Activated T-cell treated with anti-CD3 and anti-CD28 coated beads, Interleukin-2, amount 50 U/mL, for 72 hours (primary cell): ENCODE measurements around the gene PKN3. TPM values are rescaled to one million over a fixed set of nuclear protein-coding genes. Genes with fewer than 3 reads are reported as not detected.
"Not testable (repeated sequence)": the region's sequence is repeated elsewhere in the genome, so short reads cannot be mapped to it uniquely, and the experiment has no call there.

Source experiments
- ATAC-seq, 2 donors: fragments of 150-1000 bp; cut with Tn5 transposase; replicated peaks in 1 of 2; 2 replicates each; pipeline ENCODE4 v1.10.0; 2021; ENCODE audit warnings: moderate library complexity in 2 of 2, mild to moderate bottlenecking in 1 of 2
- DNase-seq, 2 donors: peaks; one replicate each; pipeline ENCODE4 v3.0.0; 2021 to 2022; ENCODE audit warnings: mixed read lengths in 1 of 2
- H3K27ac Mint-ChIP-seq: one replicate; pipeline ENCODE4 v1.8.0; 2022; ENCODE audit warnings: mild to moderate bottlenecking, moderate library complexity, mixed read lengths
- H3K27me3 Mint-ChIP-seq: one replicate; pipeline ENCODE4 v1.8.0; 2022; ENCODE audit warnings: low read depth, mixed read lengths
- H3K36me3 Mint-ChIP-seq, 2 donors: one replicate each; pipeline ENCODE4 v1.8.0; 2022; ENCODE audit warnings: mixed read lengths in 2 of 2, mild to moderate bottlenecking in 1 of 2; ENCODE audit not compliant: insufficient read depth in 2 of 2
- H3K4me1 Mint-ChIP-seq: one replicate; pipeline ENCODE4 v1.8.0; 2022; ENCODE audit warnings: low read depth, mixed read lengths
- H3K4me3 Mint-ChIP-seq, 2 donors: one replicate each; pipeline ENCODE4 v1.8.0; 2022; ENCODE audit warnings: mild to moderate bottlenecking in 2 of 2, mixed read lengths in 2 of 2, moderate library complexity in 2 of 2
- H3K9me3 Mint-ChIP-seq, 2 donors: one replicate each; pipeline ENCODE4 v1.8.0; 2022; ENCODE audit warnings: mixed read lengths in 2 of 2
- total RNA-seq, 2 donors: library from RNA; stranded (reverse); gene quantifications; one replicate each; pipeline ENCODE4 v1.2.3, GENCODE V29; 2022

Gene PKN3
- total RNA-seq, 2 donors from 2014 or later = 11.6 to 22.9 TPM

DNA sequence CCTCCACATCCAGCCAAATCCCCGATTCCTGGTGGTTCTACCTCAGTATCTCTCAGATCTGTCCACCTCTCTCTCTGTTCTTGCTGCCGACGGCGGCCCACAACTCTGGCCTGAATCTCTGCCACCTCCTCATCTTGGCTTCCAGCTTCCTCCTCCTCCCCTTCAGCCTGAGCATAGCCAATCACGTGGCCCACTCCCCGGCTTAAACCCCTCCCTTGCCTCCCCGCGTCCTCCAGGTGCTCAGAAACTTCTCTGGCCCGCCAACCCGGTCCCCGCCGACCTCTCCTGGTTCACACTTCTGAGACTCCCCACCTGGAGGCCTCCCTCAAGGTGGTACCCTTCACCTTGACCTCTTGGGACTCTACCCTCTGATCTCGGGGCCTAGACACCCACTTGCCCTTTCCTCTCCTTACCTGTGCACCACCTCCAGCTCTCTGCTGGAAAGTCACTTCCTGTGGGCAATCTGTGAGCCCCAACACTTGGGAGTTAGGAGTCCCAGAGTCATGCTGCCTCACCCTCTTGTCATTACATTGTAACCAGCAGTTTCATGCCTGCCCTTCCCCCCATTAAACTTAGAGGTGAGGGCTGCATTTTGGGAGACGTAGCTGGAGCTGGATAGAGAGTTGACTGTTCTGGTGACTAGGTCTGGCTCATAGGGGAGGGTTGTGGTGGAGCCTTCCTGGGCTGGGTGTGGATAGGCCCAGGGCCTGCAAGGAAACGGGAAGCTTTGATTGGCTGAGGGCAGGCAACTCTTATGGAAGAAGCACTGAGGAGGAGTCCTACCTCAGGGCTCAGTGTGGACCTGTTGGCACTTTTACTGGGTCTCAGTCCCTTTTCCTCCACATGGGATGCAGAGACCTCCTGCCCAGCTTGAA is 17.7 kb upstream of the PKN3 start:
- peaks cover 5 to 8% of the 10 kb centered on the region in 2 donors for H3K36me3 Mint-ChIP-seq
- H3K27ac Mint-ChIP-seq = peak overlapping the region; percentile 62
- DNase-seq = peak; percentile 84 to 88
- H3K9me3 Mint-ChIP-seq = no peaks in the 10 kb centered on the region
- peak overlapping the region; percentile 85 to 97 for H3K4me3 Mint-ChIP-seq
- peaks cover 52% of the 10 kb centered on the region for H3K4me1 Mint-ChIP-seq
- peak; percentile 60 to 64 for ATAC-seq
- no peaks in the 10 kb centered on the region for H3K27me3 Mint-ChIP-seq

DNA sequence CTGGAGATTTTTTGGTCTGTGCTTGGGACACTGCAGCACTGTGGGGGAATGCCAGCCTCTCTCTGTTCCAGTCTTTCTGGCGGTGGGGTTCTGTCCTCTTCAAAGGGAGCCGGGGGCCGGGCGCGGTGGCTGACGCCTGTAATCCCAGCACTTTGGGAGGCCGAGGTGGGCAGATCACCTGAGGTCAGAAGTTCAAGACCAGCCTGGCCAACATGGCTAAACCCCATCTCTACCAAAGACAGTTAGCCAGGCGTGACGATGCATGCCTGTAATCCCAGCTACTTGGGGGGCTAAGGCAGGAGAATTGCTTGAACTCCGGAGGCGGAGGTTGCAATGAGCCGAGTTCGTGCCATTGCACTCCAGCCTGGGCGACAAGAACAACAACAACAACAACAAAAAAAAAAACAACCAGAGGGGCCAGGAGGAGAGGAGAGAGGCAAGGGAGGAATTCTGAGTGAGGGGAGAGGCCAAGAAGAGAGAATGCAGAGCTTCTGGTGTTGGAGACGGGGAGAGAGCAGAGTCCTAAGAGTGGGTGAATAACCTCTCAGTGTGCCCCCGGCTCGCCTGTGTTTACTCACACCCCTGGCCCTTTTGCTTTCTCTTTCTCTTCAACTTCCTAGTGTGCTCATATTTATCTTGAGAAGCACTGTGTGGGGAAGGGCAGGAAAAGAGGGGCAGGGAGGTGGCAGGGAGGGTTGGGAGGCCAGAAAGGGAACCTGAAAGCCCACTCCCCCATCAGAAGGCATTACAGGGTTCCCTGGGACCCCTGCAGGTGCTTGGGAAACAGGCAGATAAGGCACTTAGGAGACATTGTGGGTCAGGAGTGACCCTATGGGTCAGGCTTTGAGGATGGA is 16.4 kb upstream of the PKN3 start:
- no peaks in the 10 kb centered on the region for H3K9me3 Mint-ChIP-seq
- peak overlapping the region; percentile 85 to 97 for H3K4me3 Mint-ChIP-seq
- peaks cover 10 to 13% of the 10 kb centered on the region in 2 donors for H3K36me3 Mint-ChIP-seq
- peaks cover 52% of the 10 kb centered on the region for H3K4me1 Mint-ChIP-seq
- ATAC-seq = peak in 1 of 2 donors; percentile 32
- H3K27me3 Mint-ChIP-seq = no peaks in the 10 kb centered on the region
- peak; percentile 55 to 56 for DNase-seq
- H3K27ac Mint-ChIP-seq = peak overlapping the region; percentile 62

DNA sequence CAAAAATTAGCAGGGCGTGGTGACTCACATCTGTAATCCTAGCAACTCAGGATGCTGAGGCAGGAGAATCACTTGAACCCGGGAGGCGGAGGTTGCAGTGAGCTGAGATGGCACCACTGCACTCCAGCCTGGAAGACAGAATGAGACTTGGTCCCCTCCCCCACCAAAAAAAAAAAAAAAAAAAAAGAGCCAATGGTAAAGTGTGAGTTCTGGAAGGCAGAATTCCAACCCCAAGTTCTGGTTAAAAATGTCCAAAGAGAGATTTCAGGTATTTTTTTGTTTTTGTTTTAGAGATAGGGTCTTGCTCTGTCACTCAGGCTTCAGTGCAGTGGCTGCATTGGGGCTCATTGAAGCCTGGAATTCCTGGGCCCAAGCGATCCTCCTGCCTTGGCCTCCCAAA is 14.8 kb upstream of the PKN3 start:
- Mint-ChIP-seq H3K27ac (peak overlapping the region; percentile 36), H3K4me3 (peak overlapping the region; percentile 55 to 97), H3K9me3 (no peaks in the 10 kb centered on the region), H3K27me3 (no peaks in the 10 kb centered on the region), H3K4me1 (peaks cover 68% of the 10 kb centered on the region), H3K36me3 (peaks cover 16 to 24% of the 10 kb centered on the region in 2 donors)
- DNase-seq (no peak), ATAC-seq (no peak)

DNA sequence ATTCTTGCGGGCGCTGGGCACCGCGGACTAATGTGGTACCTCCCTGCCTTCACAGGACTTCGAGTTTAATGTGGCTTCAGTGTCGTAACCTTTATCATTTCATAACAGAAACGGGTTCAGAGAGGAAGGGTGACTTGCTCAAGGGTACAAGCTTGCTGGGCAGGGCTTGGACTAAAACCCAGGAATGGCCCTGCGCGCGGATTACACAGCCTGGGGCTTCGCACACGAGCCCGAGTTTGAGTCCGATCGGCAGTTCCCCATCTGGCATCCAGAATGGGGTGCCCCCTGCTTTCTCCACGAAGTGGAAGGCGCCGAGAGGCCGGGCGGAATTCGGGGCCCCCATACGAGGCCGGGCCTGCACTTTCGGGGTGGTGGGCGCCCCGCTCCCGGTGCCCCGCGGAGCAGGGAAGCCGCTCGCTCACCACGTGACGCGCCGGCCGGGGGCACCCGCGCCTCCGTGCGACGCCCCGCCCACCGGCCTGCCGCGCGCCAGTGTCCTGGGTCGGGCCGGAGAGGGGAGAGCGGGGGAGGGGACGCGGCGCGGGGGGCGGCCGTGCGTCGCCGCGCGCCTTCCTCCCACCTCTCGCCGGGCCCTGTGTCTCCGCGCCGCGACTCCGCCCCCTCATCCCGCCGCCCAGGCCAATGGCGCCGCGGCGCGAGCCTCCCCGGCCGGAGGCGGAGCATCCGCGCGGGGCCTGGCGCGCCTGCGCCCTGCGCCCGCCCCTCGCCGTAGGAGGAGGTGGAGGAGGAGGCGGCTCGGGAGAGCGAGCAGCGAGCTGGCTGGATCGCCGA is 13.6 kb upstream of the PKN3 start, which contains the start of gene SET:
TSS of gene SET (plus strand) at position 722 of the 792 bp plus-strand sequence. CDS start 361 bp downstream, outside the sequence.
- Mint-ChIP-seq H3K27me3 (no peaks in the 10 kb centered on the region), H3K4me3 (peak within 1 kb of the TSS; percentile 93 to 100), H3K36me3 (peaks cover 21 to 29% of the 10 kb centered on the region in 2 donors), H3K4me1 (peaks cover 65% of the 10 kb centered on the region), H3K27ac (peak within 1 kb of the TSS; percentile 96), H3K9me3 (no peaks in the 10 kb centered on the region)
- ATAC-seq (peak; percentile 74 to 78), DNase-seq (peak; percentile 96 to 97)

DNA sequence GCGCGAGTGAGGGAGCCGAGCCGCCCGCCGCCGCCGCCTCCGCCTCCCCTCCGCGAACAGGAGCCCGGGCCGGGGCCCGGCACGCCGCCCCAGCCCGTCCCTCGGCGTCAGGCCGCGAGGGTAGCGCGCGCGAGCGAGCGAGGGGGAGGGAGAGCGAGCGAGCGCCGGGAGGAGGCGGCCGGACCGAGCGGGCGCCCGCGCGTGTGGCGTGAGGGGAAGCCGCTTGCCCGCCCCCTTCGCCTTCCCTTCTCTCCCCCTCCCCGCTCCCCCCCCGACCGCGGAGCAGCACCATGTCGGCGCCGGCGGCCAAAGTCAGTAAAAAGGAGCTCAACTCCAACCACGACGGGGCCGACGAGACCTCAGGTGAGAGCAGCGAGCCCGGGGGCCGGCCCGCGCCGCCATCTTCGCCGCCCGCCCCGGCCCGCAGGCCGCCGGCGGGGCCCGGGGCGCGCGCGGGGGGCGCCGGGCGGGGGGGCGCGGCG is 13.0 kb upstream of the PKN3 start:
- peaks cover 20 to 29% of the 10 kb centered on the region in 2 donors for H3K36me3 Mint-ChIP-seq
- H3K27me3 Mint-ChIP-seq = no peaks in the 10 kb centered on the region
- H3K27ac Mint-ChIP-seq = no peak overlapping the region

DNA sequence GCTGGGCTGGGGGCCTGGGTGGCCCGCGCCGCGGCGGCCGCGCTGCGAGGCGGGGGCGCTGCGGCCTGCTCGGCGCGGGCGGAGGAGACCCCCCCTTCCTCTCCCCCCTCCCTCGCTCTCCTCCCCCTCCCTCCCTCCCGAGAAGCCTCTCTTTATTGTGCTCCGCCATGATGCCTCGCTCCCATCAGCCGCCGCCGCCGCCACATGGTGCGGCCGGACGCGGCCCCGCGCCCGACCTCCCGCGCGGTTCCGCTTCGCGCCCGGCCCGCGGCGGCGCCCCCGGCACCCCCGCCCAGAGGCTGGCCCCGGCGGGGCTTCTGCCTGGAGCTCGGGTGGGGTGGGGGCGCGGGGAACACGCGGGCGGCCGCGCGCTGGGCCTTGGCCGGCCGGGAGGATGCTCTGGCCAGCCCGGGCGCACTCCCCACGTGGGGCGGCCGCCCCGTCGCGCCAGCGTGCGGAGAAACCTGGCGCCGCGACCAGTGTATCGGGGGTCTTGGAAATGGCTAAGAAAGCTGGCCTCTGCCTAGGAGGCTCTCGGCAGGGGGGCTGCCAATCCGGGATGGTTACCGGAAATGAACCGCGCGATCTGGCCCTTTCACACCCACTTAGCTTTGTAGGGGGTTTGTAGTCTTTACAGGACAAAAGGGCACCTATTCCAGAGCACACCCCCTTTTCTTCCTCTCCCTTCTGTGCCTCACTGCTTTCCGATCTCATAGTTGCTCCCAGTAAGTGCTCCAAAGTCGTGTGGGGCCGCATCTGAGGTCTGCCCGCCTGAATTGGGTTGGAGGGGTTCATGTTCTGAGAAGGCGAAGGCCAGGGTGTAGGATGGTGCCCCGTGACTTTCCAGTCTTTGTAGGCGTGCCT is 12.3 kb upstream of the PKN3 start:
- ATAC-seq = peak; percentile 7 to 10
- Mint-ChIP-seq H3K27me3 (no peaks in the 10 kb centered on the region), H3K9me3 (no peaks in the 10 kb centered on the region), H3K27ac (peak overlapping the region; percentile 96), H3K36me3 (peaks cover 20 to 36% of the 10 kb centered on the region in 2 donors), H3K4me3 (peak overlapping the region; percentile 93 to 100), H3K4me1 (peaks cover 58% of the 10 kb centered on the region)
- DNase-seq = peak; percentile 56 to 57

More for the DNA sequence above, 13.0 kb upstream of the PKN3 start:
- DNase-seq (peak in 1 of 2 donors; percentile 62), ATAC-seq (peak in 1 of 2 donors; percentile 9)
- Mint-ChIP-seq H3K4me3 (peak overlapping the region; percentile 55 to 68), H3K4me1 (peaks cover 65% of the 10 kb centered on the region), H3K9me3 (no peaks in the 10 kb centered on the region)

DNA sequence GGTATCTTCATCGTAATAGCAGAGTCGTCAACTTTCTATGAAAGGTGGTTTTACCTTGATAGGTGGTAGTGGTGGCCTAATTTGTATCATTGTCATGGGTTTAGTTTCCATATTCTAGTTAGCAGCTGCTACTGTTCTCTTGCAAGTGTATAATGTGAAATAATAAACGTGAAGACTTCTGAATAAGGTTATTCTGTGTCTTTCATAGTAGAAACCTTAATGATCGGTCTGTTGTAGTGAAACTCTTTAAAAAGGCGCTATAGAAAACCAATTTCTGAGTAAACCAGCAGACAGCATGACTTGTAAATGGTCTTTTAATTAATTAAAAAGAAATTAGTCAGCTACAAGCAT is 11.6 kb upstream of the PKN3 start:
- Mint-ChIP-seq H3K9me3 (no peaks in the 10 kb centered on the region), H3K27ac (peak overlapping the region; percentile 96), H3K4me1 (peaks cover 51% of the 10 kb centered on the region), H3K4me3 (peak overlapping the region; percentile 93 to 100), H3K27me3 (no peaks in the 10 kb centered on the region), H3K36me3 (peaks cover 20 to 36% of the 10 kb centered on the region in 2 donors)
- ATAC-seq (no peak), DNase-seq (no peak)

DNA sequence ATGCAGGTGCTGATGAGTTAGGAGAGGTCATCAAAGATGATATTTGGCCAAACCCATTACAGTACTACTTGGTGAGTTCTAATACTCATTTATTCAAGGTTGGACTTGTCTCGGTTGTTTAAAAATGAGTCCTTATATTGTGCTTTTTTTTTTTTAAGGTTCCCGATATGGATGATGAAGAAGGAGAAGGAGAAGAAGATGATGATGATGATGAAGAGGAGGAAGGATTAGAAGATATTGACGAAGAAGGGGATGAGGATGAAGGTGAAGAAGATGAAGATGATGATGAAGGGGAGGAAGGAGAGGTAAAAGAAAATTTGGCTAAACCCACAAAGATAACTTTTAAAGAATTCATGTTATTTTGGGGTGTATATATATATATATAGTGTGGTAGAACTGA is 8.6 kb upstream of the PKN3 start:
- DNase-seq, ATAC-seq, H3K27me3 Mint-ChIP-seq, H3K9me3 Mint-ChIP-seq: not testable (repeated sequence)
- Mint-ChIP-seq H3K4me1 (peaks cover 24% of the 10 kb centered on the region), H3K4me3 (peak overlapping the region in 1 of 2 donors; percentile 15), H3K27ac (peak overlapping the region; percentile 79), H3K36me3 (peaks cover 17 to 36% of the 10 kb centered on the region in 2 donors)

DNA sequence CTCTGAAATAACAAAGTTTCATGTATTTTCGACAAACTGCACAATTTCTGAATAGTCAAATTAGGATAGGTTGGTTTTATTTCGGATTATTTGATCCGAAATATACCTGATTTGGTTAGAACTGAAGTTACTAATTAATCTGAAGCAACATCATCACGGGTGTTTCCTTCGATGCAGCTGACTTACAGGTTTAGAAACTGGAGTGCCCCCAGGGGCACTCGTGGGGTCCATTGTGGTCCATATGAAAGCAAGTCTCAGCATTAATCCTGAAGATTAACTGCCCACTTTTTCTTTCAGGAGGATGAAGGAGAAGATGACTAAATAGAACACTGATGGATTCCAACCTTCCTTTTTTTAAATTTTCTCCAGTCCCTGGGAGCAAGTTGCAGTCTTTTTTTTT is 8.0 kb upstream of the PKN3 start:
- Mint-ChIP-seq H3K4me3 (no peak overlapping the region), H3K36me3 (peaks cover 17 to 36% of the 10 kb centered on the region in 2 donors), H3K4me1 (peaks cover 24% of the 10 kb centered on the region), H3K27me3 (no peaks in the 10 kb centered on the region), H3K27ac (peak overlapping the region; percentile 73), H3K9me3 (no peaks in the 10 kb centered on the region)
- ATAC-seq (no peak), DNase-seq (no peak)

DNA sequence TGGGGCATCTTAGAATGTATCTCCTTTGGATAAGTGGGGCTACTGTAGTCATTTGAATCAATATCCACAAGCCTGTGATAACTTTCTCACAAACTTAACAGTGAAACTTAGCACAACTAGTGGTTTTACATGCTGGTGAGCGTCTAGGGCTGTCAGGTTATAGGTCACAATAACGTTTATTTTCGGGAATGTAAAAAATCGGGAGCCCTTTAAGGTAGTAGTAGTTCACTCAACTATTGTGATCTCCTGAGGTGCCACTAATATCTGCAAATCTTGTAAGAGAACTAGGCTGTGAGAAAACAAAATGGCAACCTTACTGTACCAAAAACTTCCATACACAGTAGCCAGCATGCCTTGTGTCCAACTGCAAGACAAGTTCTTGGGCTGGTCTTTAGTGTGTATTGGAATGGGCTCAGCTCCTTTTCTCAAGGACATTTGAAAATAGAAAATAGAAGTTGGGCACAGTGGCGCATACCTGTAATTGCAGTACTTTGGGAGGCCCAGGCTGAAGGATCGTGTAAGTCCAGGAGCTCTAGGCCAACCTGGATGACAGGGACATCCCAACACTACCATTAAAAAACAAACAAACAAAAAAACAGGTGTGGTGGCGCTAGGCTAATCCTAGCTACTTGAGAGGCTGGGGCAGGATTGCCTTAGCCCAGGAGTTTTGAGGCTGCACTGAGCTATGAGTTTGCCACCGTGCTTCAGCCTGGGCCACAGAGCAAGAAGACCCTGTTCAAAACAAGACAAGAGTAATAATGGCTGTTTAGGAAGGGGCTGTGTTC is 5.2 kb upstream of the PKN3 start:
- DNase-seq (no peak), ATAC-seq (no peak)
- H3K36me3 Mint-ChIP-seq = peaks cover 10 to 20% of the 10 kb centered on the region in 2 donors
- no peak overlapping the region for H3K4me3 Mint-ChIP-seq
- peaks cover 21% of the 10 kb centered on the region for H3K4me1 Mint-ChIP-seq
- H3K27ac Mint-ChIP-seq = peak overlapping the region; percentile 50
- H3K27me3 Mint-ChIP-seq = no peaks in the 10 kb centered on the region
- H3K9me3 Mint-ChIP-seq = no peaks in the 10 kb centered on the region

DNA sequence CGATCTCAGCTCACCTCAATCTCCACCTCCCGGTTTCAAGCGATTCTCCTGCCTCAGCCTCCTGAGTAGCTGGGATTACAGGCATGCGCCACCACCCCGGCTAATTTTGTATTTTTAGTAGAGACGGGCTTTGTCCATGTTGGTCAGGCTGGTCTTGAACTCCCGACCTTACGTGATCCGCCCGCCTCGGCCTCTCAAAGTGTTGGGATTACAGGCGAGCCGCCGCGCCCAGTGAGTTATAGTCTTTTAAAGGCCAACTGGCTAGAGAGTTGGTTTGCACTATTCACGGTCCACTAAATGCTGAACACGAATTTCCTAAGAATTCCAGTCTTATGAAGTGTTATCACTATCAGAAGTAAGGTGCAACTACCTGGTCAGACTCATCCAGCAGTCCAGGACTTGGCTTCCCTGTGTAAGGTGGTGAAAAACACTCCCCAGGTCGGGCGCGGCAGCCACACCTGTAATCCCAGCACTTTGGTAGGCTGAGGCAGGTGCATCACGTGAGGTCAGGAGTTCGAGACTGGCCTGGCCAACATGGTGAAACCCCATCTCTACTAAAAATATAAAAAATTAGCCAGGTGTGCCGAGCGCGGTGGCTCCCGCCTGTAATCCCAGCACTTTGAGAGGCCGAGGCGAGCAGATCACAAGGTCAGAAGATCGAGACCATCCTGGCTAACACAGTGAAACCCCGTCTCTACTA is 3.1 kb upstream of the PKN3 start:
- H3K4me1 Mint-ChIP-seq = peaks cover 17% of the 10 kb centered on the region
- not testable (repeated sequence) for H3K27ac Mint-ChIP-seq, H3K4me3 Mint-ChIP-seq, DNase-seq, H3K36me3 Mint-ChIP-seq, ATAC-seq, H3K9me3 Mint-ChIP-seq, H3K27me3 Mint-ChIP-seq
